Islet of Langerhans (tissue), 1 donor: ENCODE measurements around the gene NAPSA.
"Not testable (repeated sequence)": the region's sequence is repeated elsewhere in the genome, so short reads cannot be mapped to it uniquely, and the experiment has no call there.

Experiments used
- FAIRE-seq: peaks from one replicate; lab custom pipeline; 2011; peaks lifted over from hg19 to GRCh38; lab: Jason Lieb, UNC

The NAPSA gene

GRCh38 chr19:50358483-50359327 is 6.7 kb downstream of the NAPSA start:
- FAIRE-seq, result no peak

DNA sequence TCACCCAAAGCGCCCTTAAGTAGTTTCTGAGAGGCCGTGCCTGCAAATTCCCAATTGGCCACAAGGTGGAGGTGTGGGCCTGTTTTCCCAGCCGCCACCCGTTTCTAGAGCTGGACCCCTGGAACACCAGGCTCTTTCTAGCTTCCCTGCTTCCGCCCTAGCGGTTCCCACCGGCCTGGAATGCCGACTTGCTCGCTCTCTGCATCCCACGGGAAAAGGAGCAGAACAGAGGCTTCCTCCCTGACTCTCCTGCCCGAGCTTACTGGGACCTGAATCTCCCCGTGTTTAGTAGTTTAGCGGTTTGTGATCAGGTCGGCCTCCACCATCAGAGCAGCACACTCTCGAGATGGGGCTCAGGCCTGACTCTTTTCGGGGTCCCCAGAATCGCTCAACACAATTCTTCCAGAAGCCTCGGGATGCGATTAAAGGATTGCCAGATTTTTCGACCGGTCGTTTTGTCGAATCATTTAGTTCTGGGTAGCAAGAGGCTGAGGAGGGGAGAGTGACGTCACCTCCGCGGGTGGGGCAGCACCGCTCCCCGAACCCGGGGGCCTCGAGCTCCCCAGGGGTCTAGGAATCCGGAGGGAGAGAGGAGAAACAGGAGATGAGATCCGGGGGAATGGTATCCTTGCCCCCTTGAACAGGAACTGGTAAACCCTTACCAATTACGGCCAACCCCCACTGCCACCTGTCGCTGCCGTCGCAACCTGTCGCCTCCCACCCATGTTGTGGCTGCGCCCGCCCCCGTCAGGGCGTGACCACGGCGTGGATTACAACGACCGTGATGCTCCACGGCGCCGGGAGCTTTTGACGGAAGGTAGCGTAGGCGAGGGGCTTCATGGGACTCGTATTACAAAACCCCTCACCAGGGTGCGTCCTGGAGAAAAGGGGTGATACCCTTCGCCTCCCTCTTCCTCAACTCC is 8.0 kb downstream of the NAPSA start:
- no peak for FAIRE-seq

DNA sequence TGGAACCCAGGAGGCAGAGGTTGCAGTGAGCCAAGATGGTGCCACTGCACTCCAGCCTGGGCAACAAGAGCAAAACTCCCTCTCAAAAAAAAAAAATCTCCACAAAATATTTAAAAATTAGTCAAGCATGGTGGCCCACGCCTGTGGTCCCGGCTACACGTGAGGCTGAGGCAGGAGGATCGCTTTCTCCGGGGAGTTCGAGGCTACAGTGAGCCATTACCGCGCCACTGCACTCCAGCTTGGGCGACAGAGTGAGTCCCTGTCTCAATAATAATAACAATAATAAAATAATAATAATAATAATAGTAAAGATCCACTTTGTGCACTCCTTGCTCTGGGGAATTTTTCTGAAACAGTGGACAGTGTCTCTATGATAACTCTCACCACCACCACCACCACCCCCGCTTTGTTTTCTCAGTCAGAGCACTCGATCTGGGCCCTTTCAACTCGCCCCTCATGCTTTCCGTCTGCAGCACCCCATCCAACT is 8.7 kb downstream of the NAPSA start:
- FAIRE-seq, result no peak

GRCh38 chr19:50353487-50353880 is 12.0 kb downstream of the NAPSA start:
- FAIRE-seq, result not testable (repeated sequence)

DNA sequence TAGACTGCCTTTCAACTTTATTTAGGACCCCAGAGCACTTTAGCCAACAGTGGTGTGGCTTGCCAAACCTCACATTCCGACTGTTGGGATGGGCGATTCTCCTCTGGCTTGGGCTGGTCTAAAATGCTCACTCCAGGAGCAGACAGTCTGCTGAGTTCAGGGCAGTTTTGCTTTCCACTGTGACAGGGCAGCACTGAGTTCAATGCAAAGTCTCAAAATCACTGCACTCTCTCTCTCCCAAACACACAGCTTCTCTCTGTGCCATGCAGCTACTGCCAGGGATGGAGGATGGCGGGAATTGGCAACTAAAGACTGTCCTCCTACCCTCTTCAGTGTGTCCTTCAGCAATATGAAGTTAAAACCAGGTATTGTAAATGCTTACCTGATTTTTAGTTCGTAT is 13.2 kb downstream of the NAPSA start:
- FAIRE-seq, result no peak

DNA sequence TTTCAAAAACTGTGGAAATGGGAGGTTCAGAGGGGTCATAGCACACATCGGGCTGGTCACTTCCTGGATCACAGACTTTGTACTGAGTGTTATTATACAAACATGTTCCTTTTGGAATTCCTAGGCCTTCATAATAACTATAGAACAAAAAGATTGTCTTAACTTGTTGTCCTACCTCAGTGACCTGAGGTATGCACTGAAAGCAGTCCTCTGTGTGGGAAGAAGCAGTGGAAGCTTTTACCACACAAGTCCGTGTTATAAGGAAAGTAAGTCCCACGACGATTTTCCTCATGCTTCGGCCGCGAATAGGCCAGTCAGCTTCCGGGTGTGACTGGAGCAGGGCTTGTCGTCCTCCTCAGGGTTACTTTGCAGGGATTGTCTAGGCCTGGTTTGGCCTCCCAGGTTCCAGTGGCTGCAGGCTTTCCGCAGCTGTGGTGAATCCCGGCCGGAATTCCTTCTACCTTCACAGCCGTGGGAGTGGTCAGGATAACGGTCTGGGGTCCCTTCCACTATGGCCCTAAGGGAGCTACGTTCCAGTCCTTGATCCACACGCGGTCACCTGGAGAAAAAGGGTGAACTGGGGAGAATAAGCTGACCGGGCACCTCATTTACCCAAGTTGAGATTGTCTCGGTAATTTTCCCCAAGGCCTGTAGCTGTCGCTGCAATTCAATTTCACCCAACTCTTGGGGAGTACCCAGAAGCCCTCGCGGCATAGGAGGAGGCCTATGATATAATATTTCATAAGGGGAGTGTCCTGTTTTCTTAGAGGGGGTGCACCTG is 16.0 kb downstream of the NAPSA start:
- no peak for FAIRE-seq

GRCh38 chr19:50347089-50347581 is 18.3 kb downstream of the NAPSA start:
- FAIRE-seq, result not testable (repeated sequence)

DNA sequence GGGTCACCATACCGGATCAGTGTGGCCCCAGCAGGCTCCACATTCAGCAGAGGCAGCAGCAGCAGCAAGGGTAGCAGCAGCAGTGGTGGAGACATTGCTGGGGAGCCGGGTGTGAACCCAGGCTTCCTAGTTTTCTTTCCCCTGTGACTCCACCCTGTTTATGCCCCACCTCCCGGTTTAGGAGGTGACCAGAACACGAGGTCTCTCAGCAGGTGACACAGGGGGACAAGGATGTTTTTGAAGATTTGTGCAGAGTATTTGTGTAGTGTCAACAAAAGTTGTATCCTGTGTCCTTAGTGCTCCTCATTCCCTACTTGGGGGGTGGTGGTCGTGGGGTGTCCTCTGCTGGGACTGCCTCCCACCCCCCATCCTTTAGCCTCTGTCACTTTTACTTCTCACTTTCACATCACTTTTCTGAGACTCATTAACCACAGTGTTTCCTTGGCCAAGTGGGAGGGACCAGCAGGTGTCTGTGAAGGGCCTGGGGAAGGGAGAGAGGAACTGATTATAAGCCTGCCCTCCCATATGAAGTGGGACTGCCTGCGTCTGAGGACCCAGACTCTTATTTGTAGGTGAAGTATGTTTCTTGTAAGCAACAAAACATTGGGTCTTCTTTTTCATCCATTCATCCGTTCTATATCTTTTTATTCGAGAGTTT is 20.6 kb downstream of the NAPSA start:
- FAIRE-seq, result no peak

DNA sequence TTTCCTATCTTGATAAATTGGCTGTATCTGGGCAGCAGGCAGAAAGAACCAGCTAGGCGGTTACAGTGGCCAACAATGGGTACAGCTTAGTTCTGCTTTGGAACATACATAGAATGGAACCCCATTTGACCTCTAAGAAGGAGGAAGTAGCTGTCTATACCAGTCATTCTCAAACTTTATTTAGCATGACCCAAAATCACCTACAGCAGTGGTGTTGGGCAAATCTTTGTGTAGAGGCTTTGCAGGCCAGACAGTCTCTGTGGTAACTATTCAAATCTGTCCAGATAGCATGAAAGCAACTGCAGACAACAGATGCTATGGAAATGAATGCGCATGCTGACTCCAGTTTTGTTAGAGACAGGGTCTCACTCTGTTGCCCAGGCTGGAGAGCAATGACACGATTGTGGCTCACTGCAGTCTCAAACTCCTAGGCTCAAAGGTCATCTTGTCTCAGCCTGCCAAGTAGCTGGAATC is 24.3 kb downstream of the NAPSA start:
- FAIRE-seq, result no peak

GRCh38 chr19:50340331-50340730 is 25.1 kb downstream of the NAPSA start:
- FAIRE-seq, result no peak

DNA sequence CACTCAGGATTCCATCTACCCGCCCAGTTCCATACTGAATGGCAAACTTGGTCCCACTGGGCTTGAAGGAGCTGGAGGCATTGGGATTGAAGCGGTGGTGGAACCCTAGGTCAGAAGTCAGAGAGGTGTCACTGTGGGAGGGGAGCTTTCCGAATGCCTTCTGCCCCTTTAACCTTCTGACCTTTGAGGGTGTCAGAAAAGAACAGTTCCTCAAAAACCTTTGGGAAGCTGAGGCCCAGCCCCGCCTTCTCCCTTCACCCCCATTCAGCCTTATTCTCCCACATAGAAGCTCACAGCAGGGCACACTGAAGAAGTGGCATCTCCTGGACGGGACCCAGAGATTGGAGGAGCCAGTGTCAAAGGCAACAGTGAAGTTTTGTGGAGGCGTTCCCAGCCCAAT is 28.4 kb downstream of the NAPSA start:
- not testable (repeated sequence) for FAIRE-seq

GRCh38 chr19:50334741-50335421 is 30.6 kb downstream of the NAPSA start:
- no peak for FAIRE-seq

DNA sequence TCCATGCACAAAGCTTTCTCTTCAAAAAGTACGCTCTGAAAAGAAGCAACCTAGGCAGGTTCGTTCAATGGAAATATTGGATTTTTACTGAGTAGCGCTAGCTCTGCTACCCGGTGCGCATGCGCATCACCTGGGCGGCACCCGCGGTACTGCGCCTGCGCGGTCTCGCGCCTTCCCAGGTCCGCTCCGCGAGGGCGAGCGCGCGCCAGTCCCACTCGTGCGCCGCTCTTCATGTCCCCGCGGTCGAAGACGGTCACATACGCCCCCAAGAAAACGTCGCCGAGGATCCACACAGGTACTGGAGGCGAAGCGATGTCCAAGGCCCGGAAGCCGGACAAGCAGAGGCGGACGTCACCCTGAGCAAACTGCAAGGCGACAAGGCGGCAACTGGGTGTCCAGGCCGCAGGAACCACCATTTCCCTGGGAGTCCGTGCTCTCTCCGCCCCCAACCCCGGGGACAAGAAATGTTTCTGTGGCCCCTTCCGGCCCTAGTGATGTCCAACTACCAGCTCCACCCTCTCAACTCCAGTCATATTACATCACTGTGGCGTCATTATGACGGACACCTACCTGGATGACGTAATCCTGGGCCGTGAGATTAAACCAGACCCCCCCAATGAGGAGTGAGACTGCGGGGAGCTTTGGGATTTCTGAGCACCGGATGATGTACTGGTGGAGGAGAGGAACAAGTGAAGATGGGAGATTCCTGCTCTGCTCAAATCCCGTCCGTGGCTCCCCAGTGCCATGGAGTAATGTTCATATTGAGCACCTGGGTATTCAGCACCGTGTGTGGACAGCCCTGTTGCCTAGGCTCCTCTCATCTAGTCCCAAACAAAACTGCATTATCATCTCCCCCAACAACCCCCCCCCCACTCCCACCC is 31.5 kb downstream of the NAPSA start:
- FAIRE-seq, result no peak

GRCh38 chr19:50333235-50333736 is 32.2 kb downstream of the NAPSA start:
- FAIRE-seq, result no peak

DNA sequence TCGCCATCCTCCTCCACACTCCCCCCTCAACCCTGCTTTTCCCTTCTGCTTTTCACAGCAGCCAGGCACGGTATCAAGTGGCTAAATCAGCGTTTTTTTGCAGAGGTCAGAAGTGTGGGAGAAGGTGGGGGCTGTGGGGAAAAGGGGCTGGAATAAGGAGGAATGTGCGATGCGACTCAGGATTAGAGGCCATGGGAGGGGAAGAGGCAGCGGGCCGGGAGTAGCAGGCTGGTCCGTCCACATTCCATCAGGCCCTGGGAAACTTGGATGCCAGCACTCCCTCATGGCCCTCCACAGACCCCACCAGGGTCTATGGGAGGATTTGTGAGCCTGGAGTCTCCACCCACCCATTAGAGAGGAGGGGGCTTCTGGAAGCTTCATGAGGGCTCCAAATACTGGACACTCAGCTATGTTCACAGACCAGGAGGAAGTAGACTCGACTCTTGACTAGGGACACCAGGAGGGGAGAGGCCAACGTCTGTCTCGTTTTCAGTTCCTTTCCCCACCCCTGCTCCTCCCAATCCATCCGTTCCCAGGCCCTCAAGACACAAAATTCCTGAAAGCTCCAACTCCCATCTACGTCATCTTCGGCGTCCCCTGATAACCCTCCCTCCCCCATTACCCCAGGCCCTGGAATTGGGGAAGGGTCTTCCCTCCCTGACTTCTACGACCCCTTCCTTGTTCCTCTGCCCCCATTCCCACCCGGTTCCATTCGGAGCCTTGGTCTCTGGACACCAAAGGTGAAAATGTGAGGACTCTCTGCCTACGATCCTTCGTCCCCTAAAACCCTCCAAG is 33.0 kb downstream of the NAPSA start:
- no peak for FAIRE-seq

GRCh38 chr19:50331994-50332243 is 33.5 kb downstream of the NAPSA start:
- no peak for FAIRE-seq

- FAIRE-seq, result no peak
These were observed 34.0 kb downstream of the NAPSA start for GRCh38 chr19:50331221-50331993.

- FAIRE-seq, result no peak
These were observed 34.9 kb downstream of the NAPSA start for GRCh38 chr19:50330365-50331078.
